HCT116 (cell line): Measurements from ENCODE around the gene ITPR1. TPM values are rescaled to one million over a fixed set of nuclear protein-coding genes. Genes with fewer than 3 reads are reported as not detected.

Experiments used
- ATAC-seq: fragments of 200-7000 bp; cut with Tn5 transposase; 2 replicates; pipeline ENCODE4 v1.9.1; 2020; ENCODE audit warnings: mild to moderate bottlenecking, moderate library complexity
- BruUV-seq: library from RNA; stranded (reverse); fragments of 400-500 nt; replicated peaks from 2 replicates; lab custom pipeline; 2021; lab: Mats Ljungman, UMichigan
- CTCF ChIA-PET: fragments of 300-600 bp; sonication (Branson Sonifier 250); formaldehyde crosslinking; loops from one replicate; lab custom pipeline; 2021; ENCODE audit warnings: antibody characterized with exemption; lab: Charles Lee
- POLR2A ChIA-PET: fragments of 300-600, 350-600 bp; sonication (Branson Sonifier 250); formaldehyde crosslinking; loops from one replicate; lab custom pipeline; 2021; ENCODE audit warnings: antibody characterized with exemption; lab: Charles Lee
- RAD21 ChIA-PET, 2 experiments: fragments of 300-600 bp; sonication (Branson Sonifier 250); formaldehyde crosslinking; loops; one replicate each; lab custom pipeline; 2023; ENCODE audit warnings: low total read pairs in 2 of 2; ENCODE audit not compliant: uncharacterized antibody in 2 of 2, unreplicated experiment in 2 of 2, low non-redundant PET in 1 of 2; lab: Charles Lee
- DNase-seq: peaks from one replicate; pipeline ENCODE4 v3.0.0-alpha.2; 2010; ENCODE audit warnings: low read depth, low spot score
- H2AFZ ChIP-seq: fragments of 200-600 bp; shearing (Covaris generic), sonication (generic); 2 replicates; pipeline ENCODE4 v1.6.1; 2017; ENCODE audit warnings: low read depth, mixed run types, mixed read lengths, antibody characterized with exemption, low read length; ENCODE audit not compliant: poor library complexity, severe bottlenecking
- H3K27ac ChIP-seq: 2 replicates; pipeline ENCODE4 v1.5.1; 2012; ENCODE audit warnings: low read depth, low read length
- H3K27me3 ChIP-seq: fragments of 200-600 bp; sonication (generic); 2 replicates; pipeline ENCODE4 v1.6.1; 2016; ENCODE audit warnings: mixed run types, low read length, mixed read lengths; ENCODE audit not compliant: insufficient read depth
- H3K36me3 ChIP-seq, 2 experiments: fragments of 200-500 bp in 1 of 2; fragments of 200-600 bp in 1 of 2; sonication (Bioruptor generic) in 1 of 2; sonication (generic) in 1 of 2; 2 replicates each; pipeline versions ENCODE4 v1.5.1 to v1.6.1; 2014 to 2016; ENCODE audit warnings: low read length in 2 of 2, inconsistent platforms in 1 of 2, mixed read lengths in 1 of 2, mixed run types in 1 of 2; ENCODE audit not compliant: insufficient read depth in 2 of 2, control insufficient read depth in 1 of 2
- H3K4me1 ChIP-seq, 2 experiments: fragments of 200-600 bp in 1 of 2; sonication (generic) in 1 of 2; 2 replicates each; pipeline versions ENCODE4 v1.5.1 to v1.6.1; 2012 to 2017; ENCODE audit warnings: low read length in 2 of 2, inconsistent platforms in 1 of 2, mild to moderate bottlenecking in 1 of 2, mixed read lengths in 1 of 2, mixed run types in 1 of 2, moderate library complexity in 1 of 2; ENCODE audit not compliant: insufficient read depth in 2 of 2, control insufficient read depth in 1 of 2
- H3K4me2 ChIP-seq: fragments of 200-600 bp; sonication (generic); 2 replicates; pipeline ENCODE4 v1.6.1; 2017; ENCODE audit warnings: mixed run types, low read length, mixed read lengths
- H3K4me3 ChIP-seq, 2 experiments: fragments of 200-600 bp in 1 of 2; sonication (generic) in 1 of 2; replicated peaks in 1 of 2; 2 replicates each; pipeline ENCODE4 v1.5.1; 2011 to 2016; ENCODE audit warnings: low read length in 2 of 2, control low read depth in 1 of 2, low read depth in 1 of 2, mild to moderate bottlenecking in 1 of 2, mixed read lengths in 1 of 2, mixed run types in 1 of 2
- H3K79me2 ChIP-seq: fragments of 200-600 bp; sonication (generic); 2 replicates; pipeline ENCODE4 v1.6.1; 2017; ENCODE audit warnings: mild to moderate bottlenecking, mixed run types, low read length, moderate library complexity, mixed read lengths; ENCODE audit not compliant: insufficient read depth
- H3K9ac ChIP-seq: fragments of 200-600 bp; sonication (generic); 2 replicates; pipeline ENCODE4 v1.6.1; 2016; ENCODE audit warnings: low read length, mixed read lengths
- H3K9me2 ChIP-seq: fragments of 200-600 bp; sonication (generic), shearing (Covaris generic); 2 replicates; pipeline ENCODE4 v1.6.1; 2017; ENCODE audit warnings: mixed run types, mild to moderate bottlenecking, moderate library complexity; ENCODE audit not compliant: insufficient read depth
- H3K9me3 ChIP-seq, 2 experiments: fragments of 200-500 bp in 1 of 2; fragments of 200-600 bp in 1 of 2; sonication (Bioruptor generic) in 1 of 2; sonication (generic) in 1 of 2; 2 replicates each; pipeline ENCODE4 v1.6.1; 2014 to 2017; ENCODE audit warnings: low read length in 2 of 2, mixed read lengths in 2 of 2, inconsistent platforms in 1 of 2, low read depth in 1 of 2, mild to moderate bottlenecking in 1 of 2, mixed run types in 1 of 2, moderate library complexity in 1 of 2; ENCODE audit not compliant: control insufficient read depth in 1 of 2, insufficient read depth in 1 of 2
- H4K20me1 ChIP-seq: fragments of 200-600 bp; sonication (generic), shearing (Covaris generic); 2 replicates; pipeline ENCODE4 v1.6.1; 2017; ENCODE audit warnings: mixed run types, mild to moderate bottlenecking, moderate library complexity; ENCODE audit not compliant: insufficient read depth
- ATF3 ChIP-seq: IDR thresholded peaks from 2 replicates; pipeline ENCODE4 v1.6.1; 2012
- CBX3 ChIP-seq: IDR thresholded peaks from 2 replicates; pipeline ENCODE4 v1.6.1; 2012; ENCODE audit warnings: low read depth
- CEBPB ChIP-seq: IDR thresholded peaks from 2 replicates; pipeline ENCODE4 v1.6.1; 2012; ENCODE audit warnings: low read depth
- CTCF ChIP-seq, 3 experiments: fragments of 200-600 bp in 1 of 3; sonication (generic) in 1 of 3; IDR thresholded peaks in 2 of 3; conservative IDR thresholded peaks in 1 of 3; 2 replicates each; pipeline ENCODE4 v1.5.1; 2012 to 2017; ENCODE audit warnings: low read depth in 2 of 3, low read length in 2 of 3, antibody characterized with exemption in 1 of 3, borderline replicate concordance in 1 of 3, control low read depth in 1 of 3, mild to moderate bottlenecking in 1 of 3, mixed read lengths in 1 of 3, mixed run types in 1 of 3, moderate library complexity in 1 of 3; ENCODE audit not compliant: insufficient read depth in 1 of 3
- EGR1 ChIP-seq: IDR thresholded peaks from 2 replicates; pipeline ENCODE4 v1.6.1; 2012; ENCODE audit warnings: low read depth
- ELF1 ChIP-seq: IDR thresholded peaks from 2 replicates; pipeline ENCODE4 v1.6.1; 2012; ENCODE audit warnings: low read depth, borderline replicate concordance
- EZH2 ChIP-seq: fragments of 200-600 bp; sonication (generic); IDR thresholded peaks from 2 replicates; pipeline ENCODE4 v1.6.1; 2017; ENCODE audit warnings: antibody characterized with exemption, mixed run types
- EZH2phosphoT487 ChIP-seq: fragments of 200-600 bp; IDR thresholded peaks from 2 replicates; pipeline ENCODE4 v1.6.1; 2018; ENCODE audit warnings: antibody characterized with exemption, borderline replicate concordance
- JUND ChIP-seq: IDR thresholded peaks from 2 replicates; pipeline ENCODE4 v1.6.1; 2012
- MAX ChIP-seq: IDR thresholded peaks from 2 replicates; pipeline ENCODE4 v1.6.1; 2012
- RAD21 ChIP-seq: IDR thresholded peaks from 2 replicates; pipeline ENCODE4 v1.6.1; 2012; ENCODE audit warnings: low read depth, mild to moderate bottlenecking
- REST ChIP-seq: IDR thresholded peaks from 2 replicates; pipeline ENCODE4 v1.6.1; 2012; ENCODE audit warnings: low read depth
- SIN3A ChIP-seq: IDR thresholded peaks from 2 replicates; pipeline ENCODE4 v1.6.1; 2012; ENCODE audit warnings: low read depth
- SP1 ChIP-seq: IDR thresholded peaks from 2 replicates; pipeline ENCODE4 v1.6.1; 2012; ENCODE audit warnings: low read depth
- TCF7L2 ChIP-seq: IDR thresholded peaks from 2 replicates; pipeline ENCODE4 v1.7.0; 2011; ENCODE audit warnings: borderline replicate concordance, inconsistent platforms; ENCODE audit not compliant: insufficient read depth, insufficient read length; ENCODE audit errors: extremely low read depth
- YY1 ChIP-seq: IDR thresholded peaks from 2 replicates; pipeline ENCODE4 v1.6.1; 2011; ENCODE audit warnings: low read length, low read depth, moderate library complexity, mild to moderate bottlenecking; ENCODE audit not compliant: insufficient replicate concordance; ENCODE audit errors: extremely low read depth
- ZFX ChIP-seq: fragments of 450-650 bp; IDR thresholded peaks from 2 replicates; pipeline ENCODE4 v1.6.1; 2017
- intact Hi-C: fragments of 100-400 bp; cut with micrococcal nuclease; formaldehyde crosslinking; loops from 2 replicates; pipeline ENCODE4 v1.10.0; 2022
- total RNA-seq: library from RNA; stranded (reverse); gene quantifications from one replicate; pipeline ENCODE4 v1.2.1, GENCODE V29; 2021; ENCODE audit not compliant: unreplicated experiment

Gene ITPR1
- total RNA-seq, 1 experiment from 2014 or later, result 9.2 TPM

GRCh38 chr3:4780545-4780957 is 287.4 kb downstream of the ITPR1 start:
- Histone ChIP-seq H3K79me2 (no peaks in the 10 kb centered on the region), H3K36me3 (no peaks in the 10 kb centered on the region), H4K20me1 (no peaks in the 10 kb centered on the region), H3K27me3 (no peaks in the 10 kb centered on the region), H2AFZ (no peak overlapping the region), H3K4me2 (no peak overlapping the region), H3K27ac (no peak overlapping the region), H3K4me3 (no peak overlapping the region), H3K9me2 (no peaks in the 10 kb centered on the region), H3K9me3 (no peaks in the 10 kb centered on the region), H3K9ac (no peak overlapping the region), H3K4me1 (no peaks in the 10 kb centered on the region)
- intact Hi-C loops, result no loop called here
- TF ChIP-seq REST (no peak), ELF1 (no peak), MAX (no peak), CTCF (IDR thresholded peaks at IDR 0.05 in 2 of 3, conservative IDR thresholded peaks at IDR 0.05 in 1 of 3; ENCODE audit: borderline replicate concordance in 1 of 3, insufficient read depth in 1 of 3, low read depth in 2 of 3, low read length in 2 of 3) (no peak), JUND (no peak), EGR1 (no peak), SIN3A (no peak), CEBPB (no peak), YY1 (no peak), EZH2 (no peak), CBX3 (no peak), RAD21 (no peak), TCF7L2 (no peak), ZFX (no peak), SP1 (no peak), EZH2phosphoT487 (no peak), ATF3 (no peak)
- ATAC-seq (peak; percentile 38; the same call in 1 of the 2 replicates), DNase-seq (no peak)
- CTCF ChIA-PET, result no interaction called here
- POLR2A ChIA-PET, result no interaction called here
- BruUV-seq, result no TSS peak
- RAD21 ChIA-PET, result no interaction called here
